Endodermal cell (in vitro differentiated cells): ENCODE data around the gene SDK2. TPM values are rescaled to one million over a fixed set of nuclear protein-coding genes. Genes with fewer than 3 reads are reported as not detected.

Experiments
- DNase-seq: peaks from one replicate; pipeline ENCODE4 v3.0.0-alpha.2; 2017
- H3K27ac ChIP-seq: 2 replicates; pipeline ENCODE4 v1.5.1; 2013; ENCODE audit warnings: mild to moderate bottlenecking, low read depth, low read length, moderate library complexity
- H3K27me3 ChIP-seq: 2 replicates; pipeline ENCODE4 v1.6.1; 2013; ENCODE audit warnings: mild to moderate bottlenecking, low read length, moderate library complexity; ENCODE audit not compliant: insufficient read depth, control insufficient read depth, poor library complexity, severe bottlenecking
- H3K36me3 ChIP-seq: 2 replicates; pipeline ENCODE4 v1.7.0; 2013; ENCODE audit warnings: mild to moderate bottlenecking, low read length, moderate library complexity; ENCODE audit not compliant: control insufficient read depth, insufficient read depth
- H3K4me1 ChIP-seq: one replicate; pipeline ENCODE4 v1.7.0; 2013; ENCODE audit warnings: low read length; ENCODE audit not compliant: control insufficient read depth, insufficient read depth
- H3K4me3 ChIP-seq: 2 replicates; pipeline ENCODE4 v1.5.1; 2013; ENCODE audit warnings: mild to moderate bottlenecking, low read length, moderate library complexity
- H3K9ac ChIP-seq: 2 replicates; pipeline ENCODE4 v1.6.1; 2013; ENCODE audit warnings: mild to moderate bottlenecking, low read length, moderate library complexity; ENCODE audit not compliant: poor library complexity, severe bottlenecking; ENCODE audit errors: extremely low read depth
- H3K9me3 ChIP-seq: 2 replicates; pipeline ENCODE4 v1.6.1; 2013; ENCODE audit warnings: mild to moderate bottlenecking, low read length, moderate library complexity; ENCODE audit not compliant: control insufficient read depth
- H3K27ac Mint-ChIP-seq: 2 replicates; pipeline ENCODE4 v1.8.0; 2020; ENCODE audit warnings: mixed read lengths
- H3K27me3 Mint-ChIP-seq: 2 replicates; pipeline ENCODE4 v1.8.0; 2021; ENCODE audit warnings: mild to moderate bottlenecking, mixed read lengths; ENCODE audit not compliant: insufficient read depth
- H3K36me3 Mint-ChIP-seq: 2 replicates; pipeline ENCODE4 v1.8.0; 2020; ENCODE audit warnings: low read depth, mixed read lengths
- H3K4me1 Mint-ChIP-seq: 2 replicates; pipeline ENCODE4 v1.8.0; 2020; ENCODE audit warnings: mixed read lengths
- H3K4me3 Mint-ChIP-seq: 2 replicates; pipeline ENCODE4 v1.8.0; 2020; ENCODE audit warnings: mild to moderate bottlenecking, moderate library complexity, mixed read lengths
- H3K9me3 Mint-ChIP-seq: 2 replicates; pipeline ENCODE4 v1.8.0; 2020; ENCODE audit warnings: mild to moderate bottlenecking, mixed read lengths
- WGBS, 2 experiments: methylation state at CpG; one replicate each; pipeline versions ENCODE4 v1.1.5 to v1.1.7; 2013; ENCODE audit warnings: missing lambda C conversion rate in 2 of 2, mixed read lengths in 1 of 2; ENCODE audit not compliant: insufficient coverage in 1 of 2, insufficient read length in 1 of 2; 5-methylcytosine and 5-hydroxymethylcytosine counted together
- total RNA-seq, 2 donors: library from RNA; stranded (reverse); fragmentation: NEBNext Ultra II Directional in 1 of 2; extraction: Animal tissue kit (Norgen Biotek cat#: 25700) in 1 of 2; gene quantifications; 2 replicates in 1 of 2; 3 replicates in 1 of 2; pipeline ENCODE4 v1.2.1, GENCODE V29; 2021
- TF ChIP-seq, protein P1 (sequence below): fragments of 200-600 bp; sonication (generic); conservative IDR thresholded peaks from 2 replicates; pipeline ENCODE4 v1.5.0; 2021; ENCODE audit warnings: antibody characterized with exemption, mild to moderate bottlenecking

SDK2 gene
- total RNA-seq, 2 donors from 2014 or later = 5.9 to 7.0 TPM

DNA sequence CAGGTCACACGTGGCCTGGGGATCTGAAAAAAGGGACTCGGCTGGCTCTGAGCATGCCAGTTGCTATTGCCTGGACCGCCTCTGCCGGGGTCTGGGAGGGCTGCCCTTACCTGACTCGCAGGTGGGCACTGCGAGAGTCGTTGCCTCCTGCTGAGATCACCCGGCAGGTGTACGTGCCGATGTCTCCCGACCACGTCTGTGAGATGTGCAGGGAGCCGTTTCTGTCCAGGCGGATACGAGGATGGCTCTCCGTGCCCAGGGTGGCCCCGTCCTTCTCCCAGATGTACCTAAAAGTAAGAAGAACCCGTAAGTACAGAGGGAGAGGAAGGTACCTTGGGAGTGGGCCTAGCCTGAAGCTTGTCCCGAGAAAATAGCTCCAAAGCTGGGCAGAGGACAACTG lies 220.4 kb downstream of the SDK2 start:
- no peak overlapping the region for H3K4me3 ChIP-seq
- no peaks in the 10 kb centered on the region for H3K4me1 Mint-ChIP-seq
- H3K36me3 ChIP-seq = no peaks in the 10 kb centered on the region
- H3K27me3 ChIP-seq = no peaks in the 10 kb centered on the region
- TF ChIP-seq, protein P1, sequence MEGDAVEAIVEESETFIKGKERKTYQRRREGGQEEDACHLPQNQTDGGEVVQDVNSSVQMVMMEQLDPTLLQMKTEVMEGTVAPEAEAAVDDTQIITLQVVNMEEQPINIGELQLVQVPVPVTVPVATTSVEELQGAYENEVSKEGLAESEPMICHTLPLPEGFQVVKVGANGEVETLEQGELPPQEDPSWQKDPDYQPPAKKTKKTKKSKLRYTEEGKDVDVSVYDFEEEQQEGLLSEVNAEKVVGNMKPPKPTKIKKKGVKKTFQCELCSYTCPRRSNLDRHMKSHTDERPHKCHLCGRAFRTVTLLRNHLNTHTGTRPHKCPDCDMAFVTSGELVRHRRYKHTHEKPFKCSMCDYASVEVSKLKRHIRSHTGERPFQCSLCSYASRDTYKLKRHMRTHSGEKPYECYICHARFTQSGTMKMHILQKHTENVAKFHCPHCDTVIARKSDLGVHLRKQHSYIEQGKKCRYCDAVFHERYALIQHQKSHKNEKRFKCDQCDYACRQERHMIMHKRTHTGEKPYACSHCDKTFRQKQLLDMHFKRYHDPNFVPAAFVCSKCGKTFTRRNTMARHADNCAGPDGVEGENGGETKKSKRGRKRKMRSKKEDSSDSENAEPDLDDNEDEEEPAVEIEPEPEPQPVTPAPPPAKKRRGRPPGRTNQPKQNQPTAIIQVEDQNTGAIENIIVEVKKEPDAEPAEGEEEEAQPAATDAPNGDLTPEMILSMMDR = no peak
- H3K9me3 ChIP-seq = no peaks in the 10 kb centered on the region
- H3K4me1 ChIP-seq = no peaks in the 10 kb centered on the region
- H3K9ac ChIP-seq = no peak overlapping the region
- peaks cover 1% of the 10 kb centered on the region for H3K36me3 Mint-ChIP-seq
- 94 to 96% methylated on average over 13 to 19 of the region's 19 CpGs for WGBS, 2 experiments
- no peak overlapping the region for H3K4me3 Mint-ChIP-seq
- no peak overlapping the region for H3K27ac Mint-ChIP-seq
- no peak overlapping the region for H3K27ac ChIP-seq
- H3K27me3 Mint-ChIP-seq = no peaks in the 10 kb centered on the region
- no peaks in the 10 kb centered on the region for H3K9me3 Mint-ChIP-seq
- DNase-seq = no peak

GRCh38 chr17:73423159-73423715 lies 221.0 kb downstream of the SDK2 start:
- Histone ChIP-seq H3K36me3 (no peaks in the 10 kb centered on the region), H3K27ac (no peak overlapping the region), H3K9me3 (no peaks in the 10 kb centered on the region), H3K27me3 (no peaks in the 10 kb centered on the region), H3K4me3 (no peak overlapping the region), H3K9ac (no peak overlapping the region), H3K4me1 (no peaks in the 10 kb centered on the region)
- Mint-ChIP-seq H3K36me3 (peaks cover 1% of the 10 kb centered on the region), H3K4me1 (no peaks in the 10 kb centered on the region), H3K9me3 (no peaks in the 10 kb centered on the region), H3K27me3 (no peaks in the 10 kb centered on the region), H3K4me3 (no peak overlapping the region), H3K27ac (no peak overlapping the region)
- no peak for DNase-seq
- TF ChIP-seq, protein P1 = no peak
- 90 to 95% methylated on average over 11 to 18 of the region's 18 CpGs for WGBS, 2 experiments

DNA sequence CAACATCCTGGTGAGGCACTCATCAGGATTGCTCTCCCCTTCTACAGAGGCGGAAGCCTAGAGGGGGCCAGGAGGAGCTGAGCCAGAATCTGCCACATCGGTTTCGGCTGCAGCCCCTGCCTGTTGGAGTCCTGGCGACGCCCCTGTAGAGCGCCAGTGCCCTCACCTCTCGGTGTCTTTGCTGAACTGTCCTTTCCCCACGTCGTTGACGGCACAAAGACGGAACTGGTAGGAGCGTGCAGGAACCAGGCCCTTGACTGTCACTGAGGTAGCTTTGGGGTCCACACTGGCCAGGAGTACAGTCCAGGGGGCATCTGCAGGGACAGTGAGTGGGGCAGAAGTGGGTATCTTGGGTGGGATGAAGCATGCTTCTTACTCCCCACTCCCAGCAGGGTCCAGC lies 222.1 kb downstream of the SDK2 start:
- Histone ChIP-seq H3K9ac (no peak overlapping the region), H3K27ac (no peak overlapping the region), H3K4me3 (no peak overlapping the region), H3K27me3 (no peaks in the 10 kb centered on the region), H3K9me3 (no peaks in the 10 kb centered on the region), H3K36me3 (no peaks in the 10 kb centered on the region), H3K4me1 (no peaks in the 10 kb centered on the region)
- H3K27ac Mint-ChIP-seq = no peak overlapping the region
- WGBS, 2 experiments = 96 to 98% methylated on average over 12 of the region's 12 CpGs
- no peaks in the 10 kb centered on the region for H3K4me1 Mint-ChIP-seq
- TF ChIP-seq, protein P1 = no peak
- no peak for DNase-seq
- peaks cover 1% of the 10 kb centered on the region for H3K36me3 Mint-ChIP-seq
- no peaks in the 10 kb centered on the region for H3K9me3 Mint-ChIP-seq
- no peak overlapping the region for H3K4me3 Mint-ChIP-seq
- no peaks in the 10 kb centered on the region for H3K27me3 Mint-ChIP-seq
